C4-2B (cell line): Measurements from ENCODE around the gene ZFP36L1.

ENCODE experiments used
- H3K27ac ChIP-seq: fragments of 450-650 bp; 2 replicates; pipeline ENCODE4 v1.5.1; 2017
- ZFX ChIP-seq: fragments of 450-650 bp; IDR thresholded peaks from 2 replicates; pipeline ENCODE4 v1.6.1; 2017
- TF ChIP-seq, protein P1 (sequence below): fragments of 450-650 bp; conservative IDR thresholded peaks from 2 replicates; pipeline ENCODE4 v1.5.1; 2017; ENCODE audit warnings: mild to moderate bottlenecking

The ZFP36L1 gene

GRCh38 chr14:68820536-68820935 is 27.7 kb upstream of the ZFP36L1 start:
- H3K27ac ChIP-seq, result no peak overlapping the region
- TF ChIP-seq, protein P1, sequence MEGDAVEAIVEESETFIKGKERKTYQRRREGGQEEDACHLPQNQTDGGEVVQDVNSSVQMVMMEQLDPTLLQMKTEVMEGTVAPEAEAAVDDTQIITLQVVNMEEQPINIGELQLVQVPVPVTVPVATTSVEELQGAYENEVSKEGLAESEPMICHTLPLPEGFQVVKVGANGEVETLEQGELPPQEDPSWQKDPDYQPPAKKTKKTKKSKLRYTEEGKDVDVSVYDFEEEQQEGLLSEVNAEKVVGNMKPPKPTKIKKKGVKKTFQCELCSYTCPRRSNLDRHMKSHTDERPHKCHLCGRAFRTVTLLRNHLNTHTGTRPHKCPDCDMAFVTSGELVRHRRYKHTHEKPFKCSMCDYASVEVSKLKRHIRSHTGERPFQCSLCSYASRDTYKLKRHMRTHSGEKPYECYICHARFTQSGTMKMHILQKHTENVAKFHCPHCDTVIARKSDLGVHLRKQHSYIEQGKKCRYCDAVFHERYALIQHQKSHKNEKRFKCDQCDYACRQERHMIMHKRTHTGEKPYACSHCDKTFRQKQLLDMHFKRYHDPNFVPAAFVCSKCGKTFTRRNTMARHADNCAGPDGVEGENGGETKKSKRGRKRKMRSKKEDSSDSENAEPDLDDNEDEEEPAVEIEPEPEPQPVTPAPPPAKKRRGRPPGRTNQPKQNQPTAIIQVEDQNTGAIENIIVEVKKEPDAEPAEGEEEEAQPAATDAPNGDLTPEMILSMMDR, result no peak
- TF ChIP-seq ZFX, result no peak

DNA sequence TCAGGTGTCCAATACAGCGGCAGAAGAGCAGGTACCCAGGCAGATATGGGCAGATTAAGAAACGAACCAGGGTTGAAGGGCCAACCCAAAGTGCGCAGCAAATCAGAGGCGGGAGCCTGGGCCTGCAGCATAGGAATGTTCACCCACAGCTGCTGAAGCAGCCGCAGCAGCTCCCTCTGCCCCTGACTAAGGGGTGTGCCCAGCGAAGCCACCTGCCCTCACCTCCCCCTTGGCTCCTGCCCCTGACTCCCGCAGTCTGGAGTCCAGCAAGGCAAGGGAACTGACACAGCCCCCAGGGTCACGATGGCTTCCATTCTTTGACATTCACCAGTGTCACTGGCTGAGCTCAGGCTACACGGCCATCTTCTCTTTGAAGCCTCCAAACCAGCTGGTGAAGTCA is 27.3 kb upstream of the ZFP36L1 start:
- no peak for TF ChIP-seq ZFX
- H3K27ac ChIP-seq, result no peak overlapping the region

- no peak for TF ChIP-seq ZFX
- TF ChIP-seq, protein P1, result no peak
These were observed 26.4 kb upstream of the ZFP36L1 start for GRCh38 chr14:68819260-68819691.

DNA sequence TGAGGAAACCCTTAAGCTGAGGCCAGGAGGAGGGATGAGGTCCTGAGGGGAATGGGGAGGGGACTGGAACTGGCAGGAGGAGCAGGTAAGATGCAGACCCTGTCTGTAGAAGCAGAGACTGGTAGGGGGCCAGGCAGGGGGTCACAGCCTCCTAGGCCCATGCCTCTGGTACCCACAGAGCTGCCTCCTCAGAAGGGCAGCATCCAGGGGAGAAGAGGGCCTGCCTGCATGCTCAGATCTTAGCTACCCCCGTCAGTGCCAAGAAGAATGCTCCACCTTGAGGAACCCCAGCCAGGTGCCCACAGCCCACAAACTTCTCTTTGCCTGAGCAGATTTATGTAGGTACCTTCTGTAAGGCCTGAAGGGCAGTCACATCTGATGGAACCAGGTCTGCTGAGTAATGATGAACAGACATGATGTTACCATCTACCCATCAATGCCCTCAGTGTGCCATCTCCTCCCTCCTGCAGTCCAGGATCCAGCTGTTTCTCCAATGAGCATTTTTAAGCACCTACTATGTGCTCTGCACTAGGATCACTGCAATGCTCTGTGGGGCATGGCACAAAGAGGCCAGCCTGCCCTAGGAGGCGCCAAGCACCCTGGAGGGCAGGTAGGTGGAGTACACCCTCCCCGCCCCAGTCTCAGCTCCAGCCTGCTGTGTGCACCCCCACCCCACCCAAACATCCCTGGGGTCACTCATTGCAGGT is 24.8 kb upstream of the ZFP36L1 start:
- H3K27ac ChIP-seq, result no peak overlapping the region
- TF ChIP-seq, protein P1, result no peak
- TF ChIP-seq ZFX, result no peak

More at GRCh38 chr14:68819260-68819691, 26.4 kb upstream of the ZFP36L1 start:
- H3K27ac ChIP-seq, result no peak overlapping the region

GRCh38 chr14:68816943-68817430 is 24.1 kb upstream of the ZFP36L1 start:
- peak overlapping the region; percentile 85 for H3K27ac ChIP-seq
- TF ChIP-seq ZFX, result no peak
- TF ChIP-seq, protein P1, result peak; percentile 79

- TF ChIP-seq, protein P1, result peak; percentile 96
- peak; percentile 93 for TF ChIP-seq ZFX
- peak overlapping the region; percentile 85 for H3K27ac ChIP-seq
These were observed 23.5 kb upstream of the ZFP36L1 start for GRCh38 chr14:68816183-68816942.

DNA sequence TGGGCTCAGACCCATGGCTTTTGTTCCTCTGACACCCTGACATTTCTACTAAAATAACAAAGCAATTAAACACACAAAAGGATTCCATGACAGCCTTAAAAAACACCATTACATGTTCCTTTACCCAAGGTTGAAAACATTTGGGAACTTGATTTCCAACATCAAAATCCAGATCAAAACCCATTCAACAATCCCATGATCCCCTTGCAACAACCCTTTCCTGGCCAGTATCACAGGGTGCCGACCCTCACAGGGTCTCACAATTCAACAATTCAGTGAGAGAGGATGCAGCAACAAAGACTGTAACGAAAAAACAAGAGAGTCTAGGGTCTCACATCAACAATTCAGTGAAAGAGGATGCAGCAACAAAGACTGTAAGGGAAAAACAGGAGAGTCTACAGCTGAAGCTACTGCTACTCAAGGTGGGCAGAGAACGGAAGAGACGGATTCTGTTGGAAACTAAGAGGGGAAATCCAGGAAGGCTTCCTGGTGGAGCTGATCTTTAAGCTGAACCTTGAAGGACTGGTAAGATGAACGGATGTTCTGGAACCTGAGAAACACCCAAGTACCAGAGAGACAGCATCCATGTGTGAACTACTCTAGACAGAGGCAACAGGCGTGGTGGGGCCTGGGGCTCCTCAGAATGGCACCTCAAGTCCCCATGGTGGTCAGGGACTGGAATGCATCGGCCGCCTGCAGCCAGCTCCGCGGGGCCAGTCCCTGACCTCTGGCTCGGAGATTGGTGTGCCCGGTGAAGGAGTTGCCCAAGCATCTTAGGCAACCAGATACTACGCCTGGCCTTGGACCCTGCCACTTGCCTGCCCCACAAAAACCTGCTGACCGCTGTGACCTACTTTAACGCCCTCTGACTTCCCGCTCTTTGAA is 22.7 kb upstream of the ZFP36L1 start:
- peak overlapping the region; percentile 85 for H3K27ac ChIP-seq
- TF ChIP-seq, protein P1, result no peak
- TF ChIP-seq ZFX, result no peak
